Measurements from ENCODE around the gene CYSRT1.

The CYSRT1 gene

DNA sequence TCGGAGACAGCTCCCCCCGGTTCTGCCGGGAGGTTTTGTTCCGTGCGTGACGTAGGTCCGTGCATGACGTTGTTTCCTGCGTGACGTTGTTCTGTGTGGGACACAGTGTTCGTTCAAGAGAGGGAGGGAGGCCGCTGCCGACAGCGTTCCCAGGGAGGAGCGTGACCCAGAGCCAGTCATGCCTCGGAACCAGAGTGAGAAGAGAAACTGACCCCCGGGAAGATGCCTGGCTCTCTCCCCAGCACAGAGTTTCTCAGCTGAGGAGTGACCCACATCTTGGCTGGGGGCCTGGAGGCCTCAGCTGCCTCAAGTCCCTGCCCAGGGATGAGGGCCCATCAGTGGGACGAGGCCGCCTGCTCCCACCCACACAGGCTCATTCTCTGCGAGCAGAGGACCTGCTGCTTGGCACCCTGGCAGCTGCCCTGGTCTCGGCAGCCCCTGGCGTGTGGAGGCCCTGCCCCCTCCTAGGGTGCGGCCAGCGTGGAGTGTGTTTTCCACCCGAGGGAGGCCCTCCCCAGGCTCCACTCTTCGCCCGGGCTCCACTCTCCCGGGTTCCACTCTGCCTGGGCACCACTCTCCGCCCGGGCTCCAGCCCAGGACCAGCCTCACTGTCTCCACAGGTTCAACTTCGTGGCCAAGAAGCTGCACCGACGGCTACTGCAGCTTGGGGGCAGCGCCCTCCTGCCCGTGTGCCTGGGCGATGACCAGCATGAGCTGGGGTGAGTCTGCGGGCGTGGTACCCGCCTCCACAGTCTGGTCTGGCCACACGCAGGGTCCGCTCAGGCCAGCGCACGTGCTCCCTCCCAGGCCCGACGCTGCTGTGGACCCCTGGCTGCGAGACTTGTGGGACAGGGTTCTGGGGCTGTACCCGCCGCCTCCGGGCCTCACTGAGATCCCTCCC is 11.6 kb upstream of the CYSRT1 start:
- H3K27me3 Mint-ChIP-seq (ENCODE audit: low read depth), result no peaks in the 10 kb centered on the region
- no peak overlapping the region for H3K27ac Mint-ChIP-seq
- H3K36me3 Mint-ChIP-seq (ENCODE audit: low read depth), result peaks cover 9% of the 10 kb centered on the region
- no peak overlapping the region for H3K4me3 Mint-ChIP-seq
- no peaks in the 10 kb centered on the region for H3K4me1 Mint-ChIP-seq (ENCODE audit: low read depth)
- DNase-seq (ENCODE audit: low spot score), result no peak
- no peaks in the 10 kb centered on the region for H3K9me3 Mint-ChIP-seq

- no peaks in the 10 kb centered on the region for H3K4me1 Mint-ChIP-seq (ENCODE audit: low read depth)
- DNase-seq (ENCODE audit: low spot score), result no peak
Measured at GRCh38 chr9:137214620-137215019, 10.4 kb upstream of the CYSRT1 start.

GRCh38 chr9:137215196-137215986 is 9.6 kb upstream of the CYSRT1 start:
- no peak overlapping the region for H3K4me3 Mint-ChIP-seq
- H3K27ac Mint-ChIP-seq, result no peak overlapping the region
- H3K27me3 Mint-ChIP-seq (ENCODE audit: low read depth), result no peaks in the 10 kb centered on the region
- no peak for DNase-seq (ENCODE audit: low spot score)
- no peaks in the 10 kb centered on the region for H3K9me3 Mint-ChIP-seq
- peaks cover 4% of the 10 kb centered on the region for H3K36me3 Mint-ChIP-seq (ENCODE audit: low read depth)
- no peaks in the 10 kb centered on the region for H3K4me1 Mint-ChIP-seq (ENCODE audit: low read depth)

More at GRCh38 chr9:137214620-137215019, 10.4 kb upstream of the CYSRT1 start:
- Mint-ChIP-seq H3K4me3 (no peak overlapping the region), H3K36me3 (ENCODE audit: low read depth) (peaks cover 6% of the 10 kb centered on the region), H3K27me3 (ENCODE audit: low read depth) (no peaks in the 10 kb centered on the region), H3K27ac (no peak overlapping the region), H3K9me3 (no peaks in the 10 kb centered on the region)

GRCh38 chr9:137216188-137216965 is 8.6 kb upstream of the CYSRT1 start:
- H3K4me3 Mint-ChIP-seq, result no peak overlapping the region
- H3K27me3 Mint-ChIP-seq (ENCODE audit: low read depth), result no peaks in the 10 kb centered on the region
- H3K4me1 Mint-ChIP-seq (ENCODE audit: low read depth), result no peaks in the 10 kb centered on the region
- no peak for DNase-seq (ENCODE audit: low spot score)
- no peaks in the 10 kb centered on the region for H3K9me3 Mint-ChIP-seq
- H3K27ac Mint-ChIP-seq, result no peak overlapping the region
- peaks cover 4% of the 10 kb centered on the region for H3K36me3 Mint-ChIP-seq (ENCODE audit: low read depth)

GRCh38 chr9:137217276-137218211 is 7.4 kb upstream of the CYSRT1 start:
- no peak overlapping the region for H3K4me3 Mint-ChIP-seq
- peaks cover 4% of the 10 kb centered on the region for H3K36me3 Mint-ChIP-seq (ENCODE audit: low read depth)
- no peaks in the 10 kb centered on the region for H3K4me1 Mint-ChIP-seq (ENCODE audit: low read depth)
- H3K27me3 Mint-ChIP-seq (ENCODE audit: low read depth), result no peaks in the 10 kb centered on the region
- no peak overlapping the region for H3K27ac Mint-ChIP-seq
- H3K9me3 Mint-ChIP-seq, result no peaks in the 10 kb centered on the region
- DNase-seq (ENCODE audit: low spot score), result no peak

DNA sequence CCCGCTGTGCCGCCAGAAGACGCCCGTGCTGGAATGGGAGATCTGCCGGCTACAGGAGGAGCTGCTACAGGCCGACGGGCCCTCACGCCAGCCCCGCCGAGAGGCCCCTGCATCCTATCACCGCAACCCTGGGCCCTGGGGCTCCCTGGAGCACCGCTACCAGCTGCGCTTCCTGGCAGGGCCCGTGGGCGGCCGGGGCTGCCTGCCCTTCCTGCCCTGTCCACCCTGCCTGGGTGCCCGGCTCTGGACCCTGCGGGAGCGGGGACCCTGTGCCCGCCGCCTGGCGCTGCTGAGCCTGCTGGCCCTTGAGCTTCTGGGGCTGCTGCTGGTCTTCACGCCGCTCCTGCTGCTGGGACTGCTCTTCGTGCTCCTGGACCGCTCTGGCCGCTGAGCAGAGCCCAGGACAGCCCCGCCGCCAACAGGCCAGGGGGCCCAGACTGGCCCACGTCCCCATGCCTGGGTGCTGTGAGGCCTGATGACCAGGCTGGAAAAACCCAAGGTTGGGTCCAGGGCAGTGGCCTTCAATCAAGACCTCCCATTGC is 6.7 kb upstream of the CYSRT1 start:
- Mint-ChIP-seq H3K36me3 (ENCODE audit: low read depth) (no peaks in the 10 kb centered on the region), H3K4me3 (no peak overlapping the region), H3K27me3 (ENCODE audit: low read depth) (no peaks in the 10 kb centered on the region), H3K9me3 (no peaks in the 10 kb centered on the region), H3K4me1 (ENCODE audit: low read depth) (peaks cover 3% of the 10 kb centered on the region), H3K27ac (peak overlapping the region; percentile 15)
- DNase-seq (ENCODE audit: low spot score), result no peak

GRCh38 chr9:137218754-137219271 is 6.2 kb upstream of the CYSRT1 start:
- Mint-ChIP-seq H3K27me3 (ENCODE audit: low read depth) (no peaks in the 10 kb centered on the region), H3K36me3 (ENCODE audit: low read depth) (no peaks in the 10 kb centered on the region), H3K27ac (peak overlapping the region; percentile 15), H3K4me3 (no peak overlapping the region), H3K9me3 (no peaks in the 10 kb centered on the region), H3K4me1 (ENCODE audit: low read depth) (peaks cover 3% of the 10 kb centered on the region)
- DNase-seq (ENCODE audit: low spot score), result no peak

GRCh38 chr9:137219757-137220316 is 5.1 kb upstream of the CYSRT1 start:
- Mint-ChIP-seq H3K27me3 (ENCODE audit: low read depth) (no peaks in the 10 kb centered on the region), H3K4me1 (ENCODE audit: low read depth) (peaks cover 3% of the 10 kb centered on the region), H3K9me3 (no peaks in the 10 kb centered on the region), H3K36me3 (ENCODE audit: low read depth) (no peaks in the 10 kb centered on the region), H3K4me3 (peak overlapping the region; percentile 34), H3K27ac (peak overlapping the region; percentile 20)
- DNase-seq (ENCODE audit: low spot score), result no peak

DNA sequence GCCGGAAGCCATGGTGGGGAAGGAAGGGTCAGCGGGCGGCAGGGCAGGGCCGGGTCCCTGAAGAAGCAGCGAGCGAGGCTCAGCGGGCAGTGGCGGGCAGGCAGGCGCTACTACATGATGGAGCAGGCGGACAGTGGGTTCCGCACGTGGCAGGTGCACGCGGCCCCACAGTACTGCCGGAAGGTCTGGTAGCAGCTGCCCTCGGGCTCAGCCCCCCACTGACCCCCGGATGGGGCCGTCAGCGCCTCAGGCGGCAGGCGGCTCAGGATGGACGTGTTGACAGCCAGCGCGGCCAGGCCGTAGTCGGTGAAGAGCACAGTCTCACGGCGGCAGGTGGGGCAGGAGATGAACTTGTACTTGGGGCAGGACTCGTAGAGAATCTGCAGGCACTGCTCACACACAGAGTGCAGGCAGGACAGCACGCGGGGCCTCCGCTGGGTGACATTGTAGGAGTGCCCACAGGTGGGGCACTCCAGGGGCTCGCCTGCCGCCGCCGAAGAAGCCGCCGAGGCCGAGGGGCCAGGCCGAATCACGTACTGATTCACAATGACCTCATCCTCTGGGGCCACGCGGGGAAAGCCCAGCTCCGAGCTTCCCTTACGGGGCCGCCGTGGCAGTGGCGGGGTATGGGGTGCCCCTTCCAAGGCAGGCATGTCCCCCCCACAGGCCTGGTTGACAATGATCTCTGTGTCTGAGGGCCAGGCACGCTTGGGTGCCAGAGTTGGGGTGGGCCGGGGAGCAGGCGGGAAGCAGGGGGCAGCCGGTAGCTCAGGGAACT is 4.5 kb upstream of the CYSRT1 start:
- H3K4me3 Mint-ChIP-seq, result peak overlapping the region; percentile 34
- H3K9me3 Mint-ChIP-seq, result no peaks in the 10 kb centered on the region
- peak overlapping the region; percentile 20 for H3K27ac Mint-ChIP-seq
- no peaks in the 10 kb centered on the region for H3K27me3 Mint-ChIP-seq (ENCODE audit: low read depth)
- H3K4me1 Mint-ChIP-seq (ENCODE audit: low read depth), result peaks cover 3% of the 10 kb centered on the region
- no peak for DNase-seq (ENCODE audit: low spot score)
- no peaks in the 10 kb centered on the region for H3K36me3 Mint-ChIP-seq (ENCODE audit: low read depth)

- no peaks in the 10 kb centered on the region for H3K36me3 Mint-ChIP-seq (ENCODE audit: low read depth)
- no peak for DNase-seq (ENCODE audit: low spot score)
- no peak overlapping the region for H3K27ac Mint-ChIP-seq
- no peak overlapping the region for H3K4me3 Mint-ChIP-seq
- no peaks in the 10 kb centered on the region for H3K9me3 Mint-ChIP-seq
- H3K27me3 Mint-ChIP-seq (ENCODE audit: low read depth), result no peaks in the 10 kb centered on the region
- peaks cover 3% of the 10 kb centered on the region for H3K4me1 Mint-ChIP-seq (ENCODE audit: low read depth)
Measured at GRCh38 chr9:137221095-137221505, 3.9 kb upstream of the CYSRT1 start.

- Mint-ChIP-seq H3K4me3 (no peak overlapping the region), H3K4me1 (ENCODE audit: low read depth) (peaks cover 3% of the 10 kb centered on the region), H3K36me3 (ENCODE audit: low read depth) (no peaks in the 10 kb centered on the region), H3K9me3 (no peaks in the 10 kb centered on the region), H3K27me3 (ENCODE audit: low read depth) (no peaks in the 10 kb centered on the region), H3K27ac (no peak overlapping the region)
- no peak for DNase-seq (ENCODE audit: low spot score)
Measured at GRCh38 chr9:137221506-137222111, 3.4 kb upstream of the CYSRT1 start.
